B cell (primary cell): ENCODE results near the gene ATP11A. TPM values are rescaled to one million over a fixed set of nuclear protein-coding genes. Genes with fewer than 3 reads are reported as not detected.

Experiments used
- ATAC-seq: fragments of 200-7000 bp; cut with Tn5 transposase; one replicate; pipeline ENCODE4 v1.10.0; 2021; ENCODE audit warnings: low read depth, mild to moderate bottlenecking, moderate number of reproducible peaks, moderate library complexity
- CTCF ChIA-PET: fragments of 350-600 bp; sonication (Branson Sonifier 250); formaldehyde crosslinking; loops from one replicate; lab custom pipeline; 2021; ENCODE audit warnings: antibody characterized with exemption, inconsistent platforms; lab: Charles Lee
- POLR2A ChIA-PET: fragments of 350-600 bp; sonication (Branson Sonifier 250); formaldehyde crosslinking; loops from one replicate; lab custom pipeline; 2021; ENCODE audit warnings: antibody characterized with exemption; lab: Charles Lee
- DNase-seq: peaks from one replicate; pipeline ENCODE4 v3.0.0; 2013
- H2AFZ ChIP-seq: 2 replicates; pipeline ENCODE4 v1.6.1; 2012; ENCODE audit warnings: mild to moderate bottlenecking, low read depth, low read length; ENCODE audit not compliant: insufficient read depth, poor library complexity, severe bottlenecking
- H3K27ac ChIP-seq, 2 donors: 1 replicate in 1 of 2; 2 replicates in 1 of 2; pipeline ENCODE4 v1.5.1; 2012 to 2013; ENCODE audit warnings: low read length in 2 of 2, mild to moderate bottlenecking in 2 of 2, moderate library complexity in 1 of 2
- H3K27me3 ChIP-seq, 4 experiments: fragments of 200-600 bp in 1 of 4; sonication (generic) in 1 of 4; replicated peaks in 1 of 4; 1 replicate in 2 of 4; 2 replicates in 2 of 4; pipeline versions ENCODE4 v1.6.1 to v1.7.0; 2013 to 2016; ENCODE audit warnings: low read length in 3 of 4, mild to moderate bottlenecking in 2 of 4, mixed read lengths in 1 of 4, moderate library complexity in 1 of 4; ENCODE audit not compliant: insufficient read depth in 4 of 4, control insufficient read depth in 3 of 4; ENCODE audit errors: control extremely low read depth in 1 of 4
- H3K36me3 ChIP-seq, 2 experiments: replicated peaks in 1 of 2; 1 replicate in 1 of 2; 2 replicates in 1 of 2; pipeline versions ENCODE4 v1.6.1 to v1.7.1; 2013; ENCODE audit warnings: low read length in 1 of 2; ENCODE audit not compliant: insufficient read depth in 2 of 2, control insufficient read depth in 1 of 2; ENCODE audit errors: control extremely low read depth in 1 of 2, extremely low read depth in 1 of 2
- H3K4me1 ChIP-seq, 2 donors: fragments of 200-600 bp in 1 of 2; sonication (generic) in 1 of 2; 1 replicate in 1 of 2; 2 replicates in 1 of 2; pipeline versions ENCODE4 v1.5.1 to v1.6.1; 2013 to 2017; ENCODE audit warnings: low read length in 2 of 2; ENCODE audit not compliant: control insufficient read depth in 2 of 2, insufficient read depth in 2 of 2
- H3K4me2 ChIP-seq: replicated peaks from 2 replicates; pipeline ENCODE3; 2012; ENCODE audit warnings: mild to moderate bottlenecking, low read depth, low read length; ENCODE audit not compliant: poor library complexity, severe bottlenecking
- H3K4me3 ChIP-seq, 5 experiments: fragments of 200-600 bp in 1 of 5; sonication (generic) in 1 of 5; 1 replicate in 3 of 5; 2 replicates in 2 of 5; pipeline versions ENCODE4 v1.5.1 to v1.7.0; 2011 to 2016; ENCODE audit warnings: low read length in 4 of 5, mild to moderate bottlenecking in 4 of 5, low read depth in 2 of 5, control low read depth in 1 of 5, moderate library complexity in 1 of 5; ENCODE audit not compliant: insufficient read depth in 1 of 5; ENCODE audit errors: control extremely low read depth in 1 of 5, extremely low read depth in 1 of 5
- H3K79me2 ChIP-seq: fragments of 200-600 bp; sonication (generic); one replicate; pipeline ENCODE4 v1.6.0; 2016; ENCODE audit warnings: low read length; ENCODE audit not compliant: control insufficient read depth, insufficient read depth
- H3K9ac ChIP-seq: fragments of 200-600 bp; sonication (generic); 2 replicates; pipeline ENCODE4 v1.6.1; 2017; ENCODE audit warnings: mild to moderate bottlenecking, low read length, moderate library complexity
- H3K9me3 ChIP-seq, 3 donors: one replicate each; pipeline versions ENCODE4 v1.6.1 to v1.7.1; 2013; ENCODE audit warnings: low read length in 2 of 3; ENCODE audit not compliant: control insufficient read depth in 2 of 3, insufficient read depth in 1 of 3; ENCODE audit errors: control extremely low read depth in 1 of 3
- H4K20me1 ChIP-seq: 2 replicates; pipeline ENCODE4 v1.6.0; 2012; ENCODE audit warnings: mild to moderate bottlenecking, low read length; ENCODE audit not compliant: insufficient read depth, control insufficient read depth, poor library complexity, severe bottlenecking
- H3K27ac Mint-ChIP-seq: one replicate; pipeline ENCODE4 v1.8.0; 2021; ENCODE audit warnings: mixed read lengths
- H3K27me3 Mint-ChIP-seq: one replicate; pipeline ENCODE4 v1.8.0; 2021; ENCODE audit warnings: mixed read lengths
- H3K4me1 Mint-ChIP-seq: one replicate; pipeline ENCODE4 v1.8.0; 2021; ENCODE audit warnings: mixed read lengths
- H3K4me3 Mint-ChIP-seq: one replicate; pipeline ENCODE4 v1.8.0; 2021; ENCODE audit warnings: mixed read lengths
- H3K9me3 Mint-ChIP-seq: one replicate; pipeline ENCODE4 v1.8.0; 2022; ENCODE audit warnings: mixed read lengths; ENCODE audit not compliant: insufficient read depth
- EZH2 ChIP-seq: IDR thresholded peaks from 2 replicates; pipeline ENCODE4 v1.6.1; 2012; ENCODE audit warnings: borderline replicate concordance, low read depth, mild to moderate bottlenecking, moderate library complexity, low read length; ENCODE audit not compliant: insufficient read depth, poor library complexity, severe bottlenecking
- WGBS: methylation state at CpG from one replicate; pipeline ENCODE4 v1.1.5; 2013; ENCODE audit warnings: missing lambda C conversion rate; ENCODE audit not compliant: insufficient coverage; 5-methylcytosine and 5-hydroxymethylcytosine counted together
- intact Hi-C: fragments of 100-400 bp; cut with micrococcal nuclease; formaldehyde crosslinking; loops from one replicate; pipeline ENCODE4 v1.10.0; 2022
- polyA plus RNA-seq: library from polyadenylated mRNA; depleted of rRNA; stranded (reverse); fragments of >200 nt; gene quantifications from 2 replicates; pipeline ENCODE4 v1.2.3, GENCODE V29; 2012
- total RNA-seq, 2 donors: library from RNA; stranded (reverse); fragments of 120-200 nt in 1 of 2; gene quantifications; 1 replicate in 1 of 2; 2 replicates in 1 of 2; pipeline versions ENCODE4 v1.2.3 to v1.2.4, GENCODE V29; 2013 to 2022
- TF ChIP-seq, protein P1 (sequence below): fragments of 200-600 bp; IDR thresholded peaks from one replicate; pipeline ENCODE4 v1.8.0; 2022; ENCODE audit warnings: antibody characterized with exemption, mild to moderate bottlenecking

ATP11A gene
- total and polyA plus RNA-seq, 2 donors (not counting 1 experiment from before 2014, with no cell fraction given) = 36.9 to 60.3 TPM

DNA sequence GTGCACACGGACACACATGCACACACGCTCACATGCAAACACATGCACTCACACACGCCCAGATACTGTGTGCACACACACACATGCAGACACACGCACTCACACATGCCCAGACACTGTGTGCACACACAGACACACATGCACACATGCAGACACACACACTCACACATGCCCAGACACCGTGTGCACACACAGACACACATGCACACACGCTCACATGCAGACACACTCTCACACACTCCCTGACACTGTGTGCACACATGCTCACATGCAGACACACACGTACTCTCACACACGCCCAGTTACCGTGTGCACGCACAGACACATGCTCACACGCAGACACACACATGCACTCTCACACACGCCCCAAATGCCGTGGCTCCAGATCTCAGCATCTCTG is 142.0 kb downstream of the ATP11A start:
- no peaks in the 10 kb centered on the region for H3K4me1 Mint-ChIP-seq
- no peaks in the 10 kb centered on the region for H3K9me3 Mint-ChIP-seq
- H3K79me2 ChIP-seq = no peaks in the 10 kb centered on the region
- H3K9ac ChIP-seq = no peak overlapping the region
- no peak overlapping the region for H3K4me3 Mint-ChIP-seq
- H3K27ac ChIP-seq = no peak overlapping the region
- ATAC-seq (no peak), DNase-seq (no peak)
- H3K27me3 Mint-ChIP-seq = no peaks in the 10 kb centered on the region
- TF ChIP-seq EZH2 = no peak
- TF ChIP-seq, protein P1, sequence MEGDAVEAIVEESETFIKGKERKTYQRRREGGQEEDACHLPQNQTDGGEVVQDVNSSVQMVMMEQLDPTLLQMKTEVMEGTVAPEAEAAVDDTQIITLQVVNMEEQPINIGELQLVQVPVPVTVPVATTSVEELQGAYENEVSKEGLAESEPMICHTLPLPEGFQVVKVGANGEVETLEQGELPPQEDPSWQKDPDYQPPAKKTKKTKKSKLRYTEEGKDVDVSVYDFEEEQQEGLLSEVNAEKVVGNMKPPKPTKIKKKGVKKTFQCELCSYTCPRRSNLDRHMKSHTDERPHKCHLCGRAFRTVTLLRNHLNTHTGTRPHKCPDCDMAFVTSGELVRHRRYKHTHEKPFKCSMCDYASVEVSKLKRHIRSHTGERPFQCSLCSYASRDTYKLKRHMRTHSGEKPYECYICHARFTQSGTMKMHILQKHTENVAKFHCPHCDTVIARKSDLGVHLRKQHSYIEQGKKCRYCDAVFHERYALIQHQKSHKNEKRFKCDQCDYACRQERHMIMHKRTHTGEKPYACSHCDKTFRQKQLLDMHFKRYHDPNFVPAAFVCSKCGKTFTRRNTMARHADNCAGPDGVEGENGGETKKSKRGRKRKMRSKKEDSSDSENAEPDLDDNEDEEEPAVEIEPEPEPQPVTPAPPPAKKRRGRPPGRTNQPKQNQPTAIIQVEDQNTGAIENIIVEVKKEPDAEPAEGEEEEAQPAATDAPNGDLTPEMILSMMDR = no peak
- H2AFZ ChIP-seq = no peak overlapping the region
- ChIA-PET CTCF (no interaction called here), POLR2A (no interaction called here)
- no peaks in the 10 kb centered on the region for H4K20me1 ChIP-seq
- H3K9me3 ChIP-seq = no peaks in the 10 kb centered on the region
- H3K4me2 ChIP-seq = no peak overlapping the region
- H3K4me3 ChIP-seq = no peak overlapping the region
- intact Hi-C loops = no loop called here
- peaks cover 0 to 34% of the 10 kb centered on the region in 2 experiments for H3K36me3 ChIP-seq
- H3K27ac Mint-ChIP-seq = no peak overlapping the region
- H3K27me3 ChIP-seq = no peaks in the 10 kb centered on the region
- WGBS = 96% methylated on average over 13 of the region's 13 CpGs
- no peaks in the 10 kb centered on the region for H3K4me1 ChIP-seq

DNA sequence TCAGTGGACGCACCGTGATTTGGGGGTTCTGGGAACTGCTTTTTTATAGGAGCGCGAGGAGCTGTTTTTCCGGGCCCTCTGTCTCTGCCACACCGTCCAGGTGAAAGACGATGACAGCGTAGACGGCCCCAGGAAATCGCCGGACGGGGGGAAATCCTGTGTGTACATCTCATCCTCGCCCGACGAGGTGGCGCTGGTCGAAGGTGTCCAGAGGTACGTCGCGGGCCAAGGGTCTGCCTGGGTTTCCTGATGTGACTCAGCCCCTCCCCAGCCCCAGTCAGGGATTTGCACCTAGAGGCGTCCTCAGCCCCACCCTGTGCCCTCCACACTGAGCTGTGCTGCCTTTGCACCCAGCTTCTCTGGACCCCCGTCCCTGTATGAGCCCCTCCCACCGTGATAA is 143.0 kb downstream of the ATP11A start:
- DNase-seq (no peak), ATAC-seq (no peak)
- Histone ChIP-seq H3K79me2 (no peaks in the 10 kb centered on the region), H3K4me3 (no peak overlapping the region), H3K36me3 (peaks cover 0 to 29% of the 10 kb centered on the region in 2 experiments), H2AFZ (no peak overlapping the region), H3K27ac (no peak overlapping the region), H4K20me1 (no peaks in the 10 kb centered on the region), H3K9me3 (no peaks in the 10 kb centered on the region), H3K27me3 (no peaks in the 10 kb centered on the region), H3K4me2 (no peak overlapping the region), H3K9ac (no peak overlapping the region), H3K4me1 (no peaks in the 10 kb centered on the region)
- CTCF ChIA-PET = no interaction called here
- no peak overlapping the region for H3K4me3 Mint-ChIP-seq
- POLR2A ChIA-PET = no interaction called here
- TF ChIP-seq, protein P1 = no peak
- TF ChIP-seq EZH2 = no peak
- H3K27ac Mint-ChIP-seq = no peak overlapping the region
- no peaks in the 10 kb centered on the region for H3K9me3 Mint-ChIP-seq
- intact Hi-C loops = no loop called here
- H3K27me3 Mint-ChIP-seq = no peaks in the 10 kb centered on the region
- 97% methylated on average over 23 of the region's 23 CpGs for WGBS
- no peaks in the 10 kb centered on the region for H3K4me1 Mint-ChIP-seq
